Esophagus muscularis mucosa (tissue), 4 donors: Measurements from ENCODE around the gene IL36B. TPM values are rescaled to one million over a fixed set of nuclear protein-coding genes. Genes with fewer than 3 reads are reported as not detected.

Experiments used
- DNase-seq: peaks from one replicate; pipeline ENCODE4 v3.0.0-alpha.2; 2017; ENCODE audit errors: extremely low spot score
- H3K27ac ChIP-seq, 4 donors: fragments of 200-600 bp; sonication (generic); replicated peaks in 1 of 4; 1 replicate in 3 of 4; 2 replicates in 1 of 4; pipeline ENCODE4 v1.5.1; 2016 to 2019; ENCODE audit warnings: mild to moderate bottlenecking in 1 of 4
- H3K27me3 ChIP-seq, 4 donors: fragments of 200-600 bp; sonication (generic); one replicate each; pipeline versions ENCODE4 v1.5.1 to v1.6.0; 2016 to 2019
- H3K36me3 ChIP-seq, 4 donors: fragments of 200-600 bp; sonication (generic); one replicate each; pipeline ENCODE4 v1.5.1; 2016 to 2019
- H3K4me1 ChIP-seq, 4 donors: fragments of 200-600 bp; sonication (generic); one replicate each; pipeline ENCODE4 v1.5.1; 2016 to 2019
- H3K4me3 ChIP-seq, 4 donors: fragments of 200-600 bp; sonication (generic); 1 replicate in 2 of 4; 2 replicates in 2 of 4; pipeline ENCODE4 v1.5.1; 2016 to 2019; ENCODE audit warnings: mild to moderate bottlenecking in 4 of 4, moderate library complexity in 1 of 4
- H3K9me3 ChIP-seq, 4 donors: fragments of 200-600 bp; sonication (generic); 1 replicate in 3 of 4; 2 replicates in 1 of 4; pipeline ENCODE4 v1.5.1; 2016 to 2019
- CTCF ChIP-seq, 3 experiments: fragments of 200-600 bp in 2 of 3; fragments of 450-650 bp in 1 of 3; sonication (generic) in 2 of 3; IDR thresholded peaks; one replicate each; pipeline ENCODE4 v1.5.1; 2017 to 2019; ENCODE audit warnings: antibody characterized with exemption in 3 of 3, mild to moderate bottlenecking in 2 of 3, moderate library complexity in 1 of 3
- EP300 ChIP-seq: sonication (generic); formaldehyde crosslinking; IDR thresholded peaks from one replicate; pipeline ENCODE4 v1.6.1; 2017; ENCODE audit warnings: antibody characterized with exemption
- POLR2A ChIP-seq: fragments of 450-650 bp; IDR thresholded peaks from one replicate; pipeline ENCODE4 v1.6.1; 2017; ENCODE audit warnings: antibody characterized with exemption, moderate library complexity, mild to moderate bottlenecking, low read depth
- POLR2AphosphoS5 ChIP-seq, 2 donors: sonication (generic); formaldehyde crosslinking; IDR thresholded peaks; one replicate each; pipeline ENCODE4 v1.6.1; 2017; ENCODE audit warnings: antibody characterized with exemption in 2 of 2
- WGBS: methylation state at CpG from one replicate; pipeline ENCODE4 v1.1.5; 2018; 5-methylcytosine and 5-hydroxymethylcytosine counted together
- intact Hi-C: fragments of 100-400 bp; cut with DNase I; formaldehyde crosslinking; loops from one replicate; pipeline ENCODE4 v1.15.1; 2023
- total RNA-seq, 4 donors: library from RNA; depleted of rRNA; stranded (reverse); fragments of >200 nt; gene quantifications; one replicate each; pipeline versions ENCODE4 v1.1.0 to v1.2.1, GENCODE V29; 2016

Gene IL36B
- total RNA-seq, 4 donors from 2014 or later, result not detected

- Histone ChIP-seq H3K4me1 (no peaks in the 10 kb centered on the region), H3K9me3 (no peaks in the 10 kb centered on the region), H3K4me3 (no peak overlapping the region), H3K27me3 (peaks cover 0 to 18% (median 0%) of the 10 kb centered on the region in 4 donors), H3K36me3 (no peaks in the 10 kb centered on the region), H3K27ac (no peak overlapping the region)
- 92% methylated on average over 1 of the region's 1 CpG for WGBS
- intact Hi-C loops, result no loop called here
- TF ChIP-seq POLR2A (no peak), EP300 (no peak), CTCF (IDR thresholded peaks at IDR 0.05) (no peak), POLR2AphosphoS5 (IDR thresholded peaks at IDR 0.05) (no peak)
- DNase-seq, result no peak
These were observed 25.3 kb upstream of the IL36B start for GRCh38 chr2:113077921-113078320.

DNA sequence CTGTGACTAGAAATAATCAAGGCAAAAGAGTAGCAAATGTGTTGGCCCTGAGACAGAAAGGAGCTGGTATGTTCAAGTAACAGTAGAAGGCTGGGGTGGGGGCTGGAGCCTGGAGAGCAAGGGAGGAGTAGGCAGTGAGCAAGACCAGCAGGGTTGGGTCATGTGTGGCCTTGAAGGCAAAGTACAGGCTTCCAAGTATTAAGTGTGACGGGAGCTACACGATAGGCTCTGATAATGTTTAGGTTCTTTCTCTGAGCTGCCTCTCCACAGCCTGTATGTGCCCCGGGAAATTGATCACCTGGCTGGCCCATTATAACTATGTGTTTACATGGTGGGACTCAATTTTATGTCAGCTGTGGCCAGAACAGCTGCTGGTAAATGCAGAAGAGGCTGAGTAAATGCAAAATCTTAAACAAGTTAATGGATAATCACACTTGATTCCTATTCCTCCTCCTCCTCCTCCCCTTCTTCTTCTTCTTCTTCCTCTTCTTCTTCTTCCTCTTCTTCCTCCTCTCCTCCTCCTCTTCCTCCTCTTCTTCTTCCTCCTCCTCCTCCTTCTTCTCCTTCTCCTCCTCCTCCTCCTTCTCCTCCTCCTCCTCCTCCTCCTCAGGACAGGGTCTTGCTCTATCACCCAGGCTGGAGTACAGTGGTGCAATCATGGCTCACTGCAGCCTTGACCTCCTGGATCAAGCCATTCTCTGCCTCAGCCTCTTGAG, 24.4 kb upstream of the IL36B start:
- no peak for DNase-seq
- H3K4me1 ChIP-seq, result no peaks in the 10 kb centered on the region
- H3K27me3 ChIP-seq, result peaks cover 0 to 15% (median 0%) of the 10 kb centered on the region in 4 donors
- intact Hi-C loops, result no loop called here
- H3K9me3 ChIP-seq, result no peaks in the 10 kb centered on the region
- H3K27ac ChIP-seq, result no peak overlapping the region
- no peak overlapping the region for H3K4me3 ChIP-seq
- H3K36me3 ChIP-seq, result no peaks in the 10 kb centered on the region
- TF ChIP-seq POLR2AphosphoS5 (IDR thresholded peaks at IDR 0.05) (no peak), POLR2A (no peak), CTCF (IDR thresholded peaks at IDR 0.05) (no peak), EP300 (no peak)
- 68% methylated on average over 3 of the region's 3 CpGs for WGBS

GRCh38 chr2:113075600-113075999, 22.9 kb upstream of the IL36B start:
- Histone ChIP-seq H3K9me3 (no peaks in the 10 kb centered on the region), H3K4me1 (no peaks in the 10 kb centered on the region), H3K27me3 (peaks cover 0 to 4% (median 0%) of the 10 kb centered on the region in 4 donors), H3K4me3 (no peak overlapping the region), H3K27ac (no peak overlapping the region), H3K36me3 (no peaks in the 10 kb centered on the region)
- no peak for DNase-seq
- intact Hi-C loops, result no loop called here
- 89% methylated on average over 3 of the region's 3 CpGs for WGBS
- no peak for TF ChIP-seq EP300
- TF ChIP-seq CTCF (IDR thresholded peaks at IDR 0.05), result no peak
- no peak for TF ChIP-seq POLR2A
- no peak for TF ChIP-seq POLR2AphosphoS5 (IDR thresholded peaks at IDR 0.05)

DNA sequence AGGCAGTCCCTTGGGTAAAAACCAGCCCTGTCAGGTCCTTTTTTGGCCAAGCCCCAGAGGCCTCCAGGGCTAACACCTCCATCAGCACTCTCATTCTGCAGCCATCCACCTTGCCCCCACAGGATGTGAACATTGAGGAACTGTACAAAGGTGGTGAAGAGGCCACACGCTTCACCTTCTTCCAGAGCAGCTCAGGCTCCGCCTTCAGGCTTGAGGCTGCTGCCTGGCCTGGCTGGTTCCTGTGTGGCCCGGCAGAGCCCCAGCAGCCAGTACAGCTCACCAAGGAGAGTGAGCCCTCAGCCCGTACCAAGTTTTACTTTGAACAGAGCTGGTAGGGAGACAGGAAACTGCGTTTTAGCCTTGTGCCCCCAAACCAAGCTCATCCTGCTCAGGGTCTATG, 22.4 kb upstream of the IL36B start:
- Histone ChIP-seq H3K9me3 (no peaks in the 10 kb centered on the region), H3K4me1 (no peaks in the 10 kb centered on the region), H3K27ac (no peak overlapping the region), H3K27me3 (peaks cover 0 to 4% (median 0%) of the 10 kb centered on the region in 4 donors), H3K36me3 (no peaks in the 10 kb centered on the region), H3K4me3 (no peak overlapping the region)
- intact Hi-C loops, result no loop called here
- TF ChIP-seq CTCF (IDR thresholded peaks at IDR 0.05), result no peak
- WGBS, result 63% methylated on average over 5 of the region's 5 CpGs
- DNase-seq, result no peak

DNA sequence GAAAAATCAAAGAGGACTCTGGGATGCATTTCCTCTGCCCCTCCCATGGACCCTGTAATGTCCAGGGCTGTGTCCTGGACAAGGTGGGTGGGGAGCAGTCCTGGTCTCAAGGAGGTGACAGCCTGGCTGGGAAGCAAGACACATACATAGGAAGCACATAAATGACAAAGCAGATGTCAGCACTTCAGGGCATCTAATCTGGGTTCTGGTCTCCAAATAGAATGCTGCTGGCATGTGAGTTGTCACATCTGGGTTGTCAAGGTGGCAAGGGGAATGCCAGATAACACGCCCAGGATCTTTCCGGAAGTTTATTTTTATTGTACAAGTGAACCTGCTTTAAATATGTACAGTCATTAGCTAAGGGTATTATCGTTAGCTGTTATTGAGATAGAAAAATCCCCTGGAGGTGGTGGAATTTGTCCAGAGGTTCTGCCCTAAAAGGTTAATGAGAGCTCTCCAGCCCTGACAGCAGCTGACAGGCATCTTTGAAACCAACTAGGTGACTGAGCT, 20.7 kb upstream of the IL36B start:
- Histone ChIP-seq H3K9me3 (no peaks in the 10 kb centered on the region), H3K36me3 (no peaks in the 10 kb centered on the region), H3K27me3 (peaks cover 0 to 4% (median 0%) of the 10 kb centered on the region in 4 donors), H3K27ac (no peak overlapping the region), H3K4me1 (no peaks in the 10 kb centered on the region), H3K4me3 (no peak overlapping the region)
- intact Hi-C loops, result no loop called here
- peak; percentile 24 for DNase-seq
- TF ChIP-seq POLR2AphosphoS5 (IDR thresholded peaks at IDR 0.05) (no peak), EP300 (no peak), CTCF (IDR thresholded peaks at IDR 0.05) (no peak), POLR2A (no peak)
- 56% methylated on average over 3 of the region's 3 CpGs for WGBS
